M059J (cell line): ENCODE results near the gene TLCD4. TPM values are rescaled to one million over a fixed set of nuclear protein-coding genes. Genes with fewer than 3 reads are reported as not detected.
"Not testable (repeated sequence)": the region's sequence is repeated elsewhere in the genome, so short reads cannot be mapped to it uniquely, and the experiment has no call there.

Experiments used
- DNase-seq: peaks from one replicate; pipeline ENCODE4 v3.0.0-alpha.2; 2012; ENCODE audit warnings: low read depth
- total RNA-seq: library from RNA; depleted of rRNA; stranded (reverse); fragments of >200 nt; shearing (Covaris generic); gene quantifications from 2 replicates; pipeline ENCODE4 v1.2.3, GENCODE V29; 2014; rRNA removed

Gene TLCD4
- total RNA-seq, 1 experiment from 2014 or later: 11.5 TPM

GRCh38 chr1:95146637-95147036 is 29.5 kb downstream of the TLCD4 start:
- no peak for DNase-seq

- DNase-seq: no peak
These were observed 36.9 kb downstream of the TLCD4 start for GRCh38 chr1:95154096-95154495.

- DNase-seq: not testable (repeated sequence)
These were observed 48.4 kb downstream of the TLCD4 start for GRCh38 chr1:95165569-95165968.

Other genes starting within 250 kb of the TLCD4 start
- 300 and 364 TPM in 2 replicates for gene CNN3, start 190.2 kb upstream of the TLCD4 start, total RNA-seq
- 1.9 and 2.1 TPM in 2 replicates for gene ALG14, start 44.4 kb upstream of the TLCD4 start, total RNA-seq
- gene RWDD3, start 116.9 kb downstream of the TLCD4 start, total RNA-seq: 17.7 and 22.9 TPM in 2 replicates